ENCODE data around the gene MBD3L3. TPM values are rescaled to one million over a fixed set of nuclear protein-coding genes. Genes with fewer than 3 reads are reported as not detected.
"Not testable (repeated sequence)": the region's sequence is repeated elsewhere in the genome, so short reads cannot be mapped to it uniquely, and the experiment has no call there.

Gene MBD3L3
- total RNA-seq (2021) (6.1 and 9.0 TPM in 2 replicates), Bru-seq, nascent RNA (percentile 40 among the genes with signal in this experiment), BruChase-seq, experiment 1, labeled RNA remaining after a 2-hour chase (percentile 30 among the genes with signal in this experiment), BruChase-seq, experiment 2, labeled RNA remaining after a 6-hour chase (percentile 45 among the genes with signal in this experiment)
- long read RNA-seq, transcript MBD3L3-201 (2 exons, 775 nt): major isoform, 6 of 6 reads
- long read RNA-seq, partial matches to known transcripts: 0 of 6 reads
- long read RNA-seq, other reads (novel, unspliced or antisense): 0 of 6 reads

DNA sequence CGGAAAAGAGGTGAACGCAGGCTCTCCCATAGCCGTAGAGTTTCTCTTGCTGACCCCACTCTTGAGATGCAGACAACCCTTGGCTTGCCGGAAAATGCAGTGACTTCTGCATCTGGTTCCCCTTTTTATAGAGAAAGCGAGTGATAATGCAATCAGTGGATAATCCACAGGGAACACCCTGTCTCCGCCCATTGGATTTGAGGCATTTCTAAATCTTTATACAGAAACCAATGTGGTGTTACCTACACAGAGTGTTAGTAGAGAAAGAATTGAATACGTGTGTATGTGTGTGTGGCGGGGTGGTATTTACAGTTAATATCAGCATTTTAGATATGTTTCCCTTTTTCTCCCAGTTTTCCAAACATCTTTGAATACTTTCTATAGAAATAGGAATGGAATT lies at the start of gene MBD3L3:
TSS of gene MBD3L3 (minus strand) at position 101 of the 400 bp plus-strand sequence. CDS start at position 30, 71 bp downstream.
- H3K4me3 ChIP-seq (ENCODE audit: low read depth, low read length, poor library complexity, severe bottlenecking); DNase-seq (ENCODE audit: low spot score); BruUV-seq (replicated peaks); H3K27me3 ChIP-seq (replicated peaks; ENCODE audit: insufficient read depth, low read depth, low read length, poor library complexity); H3K4me1 ChIP-seq (ENCODE audit: insufficient read depth, low read length, poor library complexity, severe bottlenecking); CTCF ChIA-PET; H3K27ac ChIP-seq (ENCODE audit: low read depth, low read length, poor library complexity, severe bottlenecking); intact Hi-C loops (cut with micrococcal nuclease; ENCODE audit: unreplicated experiment); POLR2A ChIA-PET (ENCODE audit: low non-redundant PET); H3K36me3 ChIP-seq (ENCODE audit: insufficient read depth, low read length, poor library complexity, severe bottlenecking); H3K9me3 ChIP-seq (ENCODE audit: low read depth, low read length, poor library complexity, severe bottlenecking): not testable (repeated sequence)

DNA sequence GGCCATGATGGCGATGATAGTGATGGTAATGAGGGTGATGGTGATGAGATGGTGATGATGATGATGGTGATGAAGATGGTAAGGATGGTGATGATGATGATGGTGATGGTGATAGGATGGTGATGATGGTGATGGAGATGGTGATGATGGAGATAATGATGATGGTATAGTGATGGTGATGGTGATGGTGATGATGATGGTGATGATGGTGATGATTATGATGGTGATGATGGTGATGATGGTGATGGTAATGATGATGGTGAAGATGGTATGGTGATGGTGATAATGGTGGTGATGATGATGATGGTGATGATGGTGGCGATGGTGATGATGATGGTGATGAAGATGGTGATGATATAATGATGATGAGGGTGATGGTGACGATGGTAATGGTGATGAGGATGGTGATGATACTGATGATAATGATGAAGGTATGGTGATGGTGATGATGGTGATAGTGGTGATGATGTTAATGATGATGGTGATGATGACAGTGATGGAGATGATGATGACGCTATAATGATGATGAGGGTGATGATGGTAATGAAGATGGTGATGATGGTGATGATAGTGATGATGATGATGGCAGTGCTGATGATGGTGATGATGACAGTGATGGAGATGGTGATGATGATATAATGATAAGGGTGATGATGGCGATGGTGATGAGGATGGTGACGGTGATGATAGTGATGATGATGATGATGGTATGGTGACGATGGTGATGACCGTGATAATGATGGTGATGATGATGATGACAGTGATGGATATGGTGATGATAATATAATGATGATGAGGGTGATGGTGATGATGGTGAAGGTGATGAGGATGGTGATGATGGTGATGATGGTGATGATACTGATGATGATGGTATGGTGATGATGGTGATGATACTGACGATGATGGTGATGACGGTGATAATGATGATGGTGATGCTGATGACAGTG lies 48.5 kb upstream of the MBD3L3 start:
- POLR2A ChIA-PET (ENCODE audit: low non-redundant PET): no interaction called here
- Histone ChIP-seq H3K4me1 (ENCODE audit: insufficient read depth, low read length, poor library complexity, severe bottlenecking) (no peaks in the 10 kb centered on the region), H3K4me3 (ENCODE audit: low read depth, low read length, poor library complexity, severe bottlenecking) (no peak overlapping the region), H3K36me3 (ENCODE audit: insufficient read depth, low read length, poor library complexity, severe bottlenecking) (no peaks in the 10 kb centered on the region), H3K9me3 (ENCODE audit: low read depth, low read length, poor library complexity, severe bottlenecking) (no peaks in the 10 kb centered on the region), H3K27me3 (replicated peaks; ENCODE audit: insufficient read depth, low read depth, low read length, poor library complexity) (no peaks in the 10 kb centered on the region), H3K27ac (ENCODE audit: low read depth, low read length, poor library complexity, severe bottlenecking) (no peak overlapping the region)
- intact Hi-C loops (cut with micrococcal nuclease; ENCODE audit: unreplicated experiment): no loop called here
- DNase-seq (ENCODE audit: low spot score): no peak
- CTCF ChIA-PET: no interaction called here
- BruUV-seq (replicated peaks): no TSS peak
- no peak for TF ChIP-seq CTCF (conservative IDR thresholded peaks at IDR 0.05; ENCODE audit: low read depth, low read length)
- TF ChIP-seq EZH2 (IDR thresholded peaks at IDR 0.05; ENCODE audit: borderline replicate concordance, low read depth, low read length, poor library complexity, severe bottlenecking): no peak

DNA sequence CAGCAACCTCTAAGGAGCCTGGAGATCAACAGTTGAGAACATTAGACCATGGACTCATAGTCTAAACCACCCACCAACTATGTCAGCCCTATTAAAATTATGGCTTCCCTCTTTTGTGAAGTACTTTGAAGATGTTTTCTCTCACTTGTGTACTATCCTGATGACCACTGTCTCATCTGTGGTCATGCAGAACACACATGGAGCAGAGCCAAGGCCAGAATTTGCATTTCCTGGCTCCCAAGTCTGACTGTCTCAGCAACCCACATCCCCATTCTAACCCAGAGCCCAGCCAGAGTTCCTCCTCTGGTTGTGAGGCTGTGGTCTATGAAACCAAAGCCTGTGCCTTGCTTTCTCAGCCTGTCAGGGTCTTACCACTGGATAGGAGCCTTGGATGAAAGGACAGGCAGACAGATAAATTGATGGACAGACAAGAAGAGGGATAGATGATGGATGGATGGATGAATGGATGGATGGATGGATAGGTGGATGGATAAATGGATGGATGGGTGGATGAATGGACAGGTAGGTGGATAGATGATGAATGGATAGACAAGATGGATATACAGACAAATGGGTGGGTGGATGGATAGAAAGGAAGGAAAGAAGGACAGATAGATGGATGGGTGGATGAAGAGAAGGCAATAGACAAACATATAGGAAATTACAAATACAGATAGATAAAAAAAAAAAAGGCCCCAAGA lies 46.4 kb upstream of the MBD3L3 start:
- H3K4me3 ChIP-seq (ENCODE audit: low read depth, low read length, poor library complexity, severe bottlenecking): no peak overlapping the region
- no peak overlapping the region for H3K27ac ChIP-seq (ENCODE audit: low read depth, low read length, poor library complexity, severe bottlenecking)
- H3K36me3 ChIP-seq (ENCODE audit: insufficient read depth, low read length, poor library complexity, severe bottlenecking): no peaks in the 10 kb centered on the region
- intact Hi-C loops (cut with micrococcal nuclease; ENCODE audit: unreplicated experiment): loop anchor here (5.0 kb wide), 2 partner anchors 277 to 697 kb away; no protein-coding TSS in a partner anchor
- H3K27me3 ChIP-seq (replicated peaks; ENCODE audit: insufficient read depth, low read depth, low read length, poor library complexity): no peaks in the 10 kb centered on the region
- no peak for DNase-seq (ENCODE audit: low spot score)
- ChIA-PET CTCF (no interaction called here), POLR2A (ENCODE audit: low non-redundant PET) (no interaction called here)
- H3K9me3 ChIP-seq (ENCODE audit: low read depth, low read length, poor library complexity, severe bottlenecking): no peaks in the 10 kb centered on the region
- TF ChIP-seq CTCF (conservative IDR thresholded peaks at IDR 0.05; ENCODE audit: low read depth, low read length) (no peak), EZH2 (IDR thresholded peaks at IDR 0.05; ENCODE audit: borderline replicate concordance, low read depth, low read length, poor library complexity, severe bottlenecking) (no peak)
- peaks cover under 1% of the 10 kb centered on the region for H3K4me1 ChIP-seq (ENCODE audit: insufficient read depth, low read length, poor library complexity, severe bottlenecking)
- BruUV-seq (replicated peaks): no TSS peak

All from A673 (cell line).